ENCODE data around the gene C9orf50.

The C9orf50 gene

GRCh38 chr9:129586685-129587084, 34.2 kb downstream of the C9orf50 start:
- no peak overlapping the region for H3K4me3 ChIP-seq (ENCODE audit: low read depth, low read length)
- TF ChIP-seq CTCF (IDR thresholded peaks at IDR 0.05; ENCODE audit: borderline replicate concordance, insufficient read depth, low read depth, low read length) = no peak

GRCh38 chr9:129586245-129586644, 34.7 kb downstream of the C9orf50 start:
- no peak overlapping the region for H3K4me3 ChIP-seq (ENCODE audit: low read depth, low read length)
- TF ChIP-seq CTCF (IDR thresholded peaks at IDR 0.05; ENCODE audit: borderline replicate concordance, insufficient read depth, low read depth, low read length) = no peak

GRCh38 chr9:129585352-129585751, 35.5 kb downstream of the C9orf50 start:
- no peak for TF ChIP-seq CTCF (IDR thresholded peaks at IDR 0.05; ENCODE audit: borderline replicate concordance, insufficient read depth, low read depth, low read length)
- no peak overlapping the region for H3K4me3 ChIP-seq (ENCODE audit: low read depth, low read length)

GRCh38 chr9:129584136-129584535, 36.8 kb downstream of the C9orf50 start:
- no peak for TF ChIP-seq CTCF (IDR thresholded peaks at IDR 0.05; ENCODE audit: borderline replicate concordance, insufficient read depth, low read depth, low read length)
- no peak overlapping the region for H3K4me3 ChIP-seq (ENCODE audit: low read depth, low read length)

- TF ChIP-seq CTCF (IDR thresholded peaks at IDR 0.05; ENCODE audit: borderline replicate concordance, insufficient read depth, low read depth, low read length) = no peak
- H3K4me3 ChIP-seq (ENCODE audit: low read depth, low read length) = no peak overlapping the region
These were observed 37.4 kb downstream of the C9orf50 start for GRCh38 chr9:129583308-129584038.

- no peak overlapping the region for H3K4me3 ChIP-seq (ENCODE audit: low read depth, low read length)
- no peak for TF ChIP-seq CTCF (IDR thresholded peaks at IDR 0.05; ENCODE audit: borderline replicate concordance, insufficient read depth, low read depth, low read length)
These were observed 38.0 kb downstream of the C9orf50 start for GRCh38 chr9:129582855-129583254.

- no peak overlapping the region for H3K4me3 ChIP-seq (ENCODE audit: low read depth, low read length)
- no peak for TF ChIP-seq CTCF (IDR thresholded peaks at IDR 0.05; ENCODE audit: borderline replicate concordance, insufficient read depth, low read depth, low read length)
These were observed 39.3 kb downstream of the C9orf50 start for GRCh38 chr9:129581505-129582189.
